Activated B cell treated with CpG ODN at 0.5 μM for 24 hours (primary cell): ENCODE measurements around the gene MRPL41. TPM values are rescaled to one million over a fixed set of nuclear protein-coding genes. Genes with fewer than 3 reads are reported as not detected.
"Not testable (repeated sequence)": the region's sequence is repeated elsewhere in the genome, so short reads cannot be mapped to it uniquely, and the experiment has no call there.

Experiments
- ATAC-seq: fragments of 200-7000 bp; cut with Tn5 transposase; one replicate; pipeline ENCODE4 v1.10.0; 2021; ENCODE audit warnings: low read depth, mild to moderate bottlenecking, moderate library complexity
- CTCF ChIA-PET: fragments of 350-600 bp; sonication (Branson Sonifier 250); formaldehyde crosslinking; loops from one replicate; lab custom pipeline; 2021; ENCODE audit warnings: antibody characterized with exemption; lab: Charles Lee
- POLR2A ChIA-PET: fragments of 350-600 bp; sonication (Branson Sonifier 250); formaldehyde crosslinking; loops from one replicate; lab custom pipeline; 2021; ENCODE audit warnings: antibody characterized with exemption; lab: Charles Lee
- DNase-seq: peaks from one replicate; pipeline ENCODE4 v3.0.0; 2022
- H3K27ac Mint-ChIP-seq: one replicate; pipeline ENCODE4 v1.8.0; 2020; ENCODE audit warnings: mixed read lengths
- H3K27me3 Mint-ChIP-seq: one replicate; pipeline ENCODE4 v1.8.0; 2021; ENCODE audit warnings: mixed read lengths
- H3K36me3 Mint-ChIP-seq: one replicate; pipeline ENCODE4 v1.8.0; 2021; ENCODE audit warnings: low read depth, mixed read lengths
- H3K4me1 Mint-ChIP-seq: one replicate; pipeline ENCODE4 v1.8.0; 2021; ENCODE audit warnings: mixed read lengths
- H3K4me3 Mint-ChIP-seq: one replicate; pipeline ENCODE4 v1.8.0; 2020; ENCODE audit warnings: mild to moderate bottlenecking, mixed read lengths
- H3K9me3 Mint-ChIP-seq: one replicate; pipeline ENCODE4 v1.8.0; 2020; ENCODE audit warnings: mixed read lengths
- CTCF ChIP-seq: fragments of 200-600 bp; IDR thresholded peaks from one replicate; pipeline ENCODE4 v1.8.0; 2022; ENCODE audit warnings: antibody characterized with exemption, mild to moderate bottlenecking
- intact Hi-C: fragments of 100-400 bp; cut with micrococcal nuclease; formaldehyde crosslinking; loops from one replicate; pipeline ENCODE4 v1.15.1; 2024
- total RNA-seq: library from RNA; stranded (reverse); gene quantifications from 2 replicates; pipeline ENCODE4 v1.2.3, GENCODE V29; 2022

The MRPL41 gene
- total RNA-seq, 1 donor from 2014 or later = 26.0 TPM

DNA sequence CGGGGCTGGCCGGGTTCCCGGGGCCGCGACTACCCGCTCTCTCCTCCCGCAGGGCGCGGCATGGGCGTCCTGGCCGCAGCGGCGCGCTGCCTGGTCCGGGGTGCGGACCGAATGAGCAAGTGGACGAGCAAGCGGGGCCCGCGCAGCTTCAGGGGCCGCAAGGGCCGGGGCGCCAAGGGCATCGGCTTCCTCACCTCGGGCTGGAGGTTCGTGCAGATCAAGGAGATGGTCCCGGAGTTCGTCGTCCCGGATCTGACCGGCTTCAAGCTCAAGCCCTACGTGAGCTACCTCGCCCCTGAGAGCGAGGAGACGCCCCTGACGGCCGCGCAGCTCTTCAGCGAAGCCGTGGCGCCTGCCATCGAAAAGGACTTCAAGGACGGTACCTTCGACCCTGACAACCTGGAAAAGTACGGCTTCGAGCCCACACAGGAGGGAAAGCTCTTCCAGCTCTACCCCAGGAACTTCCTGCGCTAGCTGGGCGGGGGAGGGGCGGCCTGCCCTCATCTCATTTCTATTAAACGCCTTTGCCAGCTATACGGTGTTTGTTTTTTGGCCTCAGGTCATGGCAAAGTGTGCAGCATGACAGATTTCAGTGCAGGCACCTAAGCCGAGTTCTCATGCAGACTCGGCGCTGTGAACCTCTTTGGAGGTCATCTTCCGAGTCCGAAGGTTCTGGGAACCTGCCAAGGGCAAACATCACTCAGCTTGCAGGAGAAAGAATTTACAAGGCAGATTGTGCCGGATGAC lies 516 bp downstream of the MRPL41 start:
- peak; percentile 2 for ATAC-seq

GRCh38 chr9:137553654-137554053 lies 2.0 kb downstream of the MRPL41 start:
- Mint-ChIP-seq H3K4me1 (peaks cover 23% of the 10 kb centered on the region), H3K36me3 (peaks cover 43% of the 10 kb centered on the region)
- CTCF ChIA-PET, H3K4me3 Mint-ChIP-seq, H3K9me3 Mint-ChIP-seq, H3K27me3 Mint-ChIP-seq, DNase-seq, H3K27ac Mint-ChIP-seq, ATAC-seq: not testable (repeated sequence)
- intact Hi-C loops = loop anchor here (5.0 to 10.0 kb wide), 3 partner anchors 39 to 759 kb away; partner anchors contain the start of genes CCDC183, MAN1B1, TMEM141 and ZMYND19
- POLR2A ChIA-PET = interaction anchor here (1.2 kb wide), 1 partner anchor 92 kb away, joined by 3 read pairs; no protein-coding TSS in a partner anchor

More for the DNA sequence above, 516 bp downstream of the MRPL41 start:
- peak overlapping the region; percentile 83 for H3K4me3 Mint-ChIP-seq
- intact Hi-C loops = loop anchor here (5.0 to 10.0 kb wide), 3 partner anchors 40 to 757 kb away; partner anchors contain the start of genes CCDC183, MAN1B1, TMEM141 and ZMYND19
- ChIA-PET POLR2A (interaction anchor here (0.6 to 3.9 kb wide), 11 partner anchors 17 to 1452 kb away, joined by 3 to 12 read pairs (median 5); partner anchors contain the start of genes DPH7, EHMT1, TUBB4B and ZMYND19), CTCF (interaction anchor here (1.0 to 1.4 kb wide), 3 partner anchors 17 to 27 kb away, joined by 3 to 5 read pairs (median 4); no protein-coding TSS in a partner anchor)
- no peaks in the 10 kb centered on the region for H3K27me3 Mint-ChIP-seq
- H3K27ac Mint-ChIP-seq = peak overlapping the region; percentile 79
- no peaks in the 10 kb centered on the region for H3K9me3 Mint-ChIP-seq
- H3K36me3 Mint-ChIP-seq = peaks cover 34% of the 10 kb centered on the region
- no peak for DNase-seq
- no peak for TF ChIP-seq CTCF
- H3K4me1 Mint-ChIP-seq = peaks cover 34% of the 10 kb centered on the region

GRCh38 chr9:137554349-137554748 lies 2.7 kb downstream of the MRPL41 start:
- intact Hi-C loops = loop anchor here (5.0 to 10.0 kb wide), 3 partner anchors 38 to 760 kb away; partner anchors contain the start of genes CCDC183, MAN1B1, TMEM141 and ZMYND19
- H3K36me3 Mint-ChIP-seq = peaks cover 43% of the 10 kb centered on the region
- H3K27me3 Mint-ChIP-seq = no peaks in the 10 kb centered on the region
- peak overlapping the region; percentile 44 for H3K27ac Mint-ChIP-seq
- TF ChIP-seq CTCF = no peak
- no peaks in the 10 kb centered on the region for H3K9me3 Mint-ChIP-seq
- CTCF ChIA-PET = no interaction called here
- ATAC-seq = no peak
- peaks cover 16% of the 10 kb centered on the region for H3K4me1 Mint-ChIP-seq
- POLR2A ChIA-PET = interaction anchor here (1.2 kb wide), 1 partner anchor 93 kb away, joined by 3 read pairs; no protein-coding TSS in a partner anchor
- no peak overlapping the region for H3K4me3 Mint-ChIP-seq
- DNase-seq = no peak

DNA sequence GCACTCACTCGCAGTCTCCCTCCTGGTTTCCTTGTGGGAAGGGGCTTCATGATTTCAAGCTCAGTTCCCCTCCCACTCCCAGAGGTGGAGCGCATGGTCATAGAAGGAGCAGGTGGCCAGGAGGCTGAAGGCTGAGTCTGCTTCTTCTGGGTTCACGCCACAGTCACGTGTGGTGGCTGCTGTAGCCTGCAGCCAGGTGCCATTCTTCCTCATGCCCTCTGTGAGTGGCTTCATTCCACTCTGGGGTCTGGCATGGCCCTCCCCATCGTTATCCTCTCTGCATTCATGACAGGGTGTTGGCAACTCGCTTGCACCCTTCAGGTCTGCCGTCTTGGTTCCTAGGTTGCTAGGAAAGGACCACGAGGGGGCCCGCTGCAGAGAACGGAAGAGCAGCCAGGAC lies 3.5 kb downstream of the MRPL41 start:
- Mint-ChIP-seq H3K4me1 (peaks cover 8% of the 10 kb centered on the region), H3K27me3 (no peaks in the 10 kb centered on the region), H3K36me3 (peaks cover 51% of the 10 kb centered on the region), H3K9me3 (no peaks in the 10 kb centered on the region), H3K27ac (no peak overlapping the region), H3K4me3 (no peak overlapping the region)
- no peak for TF ChIP-seq CTCF
- intact Hi-C loops = loop anchor here (10.0 kb wide), 1 partner anchor 760 kb away; the partner anchor contains the start of genes CCDC183 and TMEM141
- no peak for DNase-seq
- ChIA-PET CTCF (no interaction called here), POLR2A (no interaction called here)
- ATAC-seq = no peak

DNA sequence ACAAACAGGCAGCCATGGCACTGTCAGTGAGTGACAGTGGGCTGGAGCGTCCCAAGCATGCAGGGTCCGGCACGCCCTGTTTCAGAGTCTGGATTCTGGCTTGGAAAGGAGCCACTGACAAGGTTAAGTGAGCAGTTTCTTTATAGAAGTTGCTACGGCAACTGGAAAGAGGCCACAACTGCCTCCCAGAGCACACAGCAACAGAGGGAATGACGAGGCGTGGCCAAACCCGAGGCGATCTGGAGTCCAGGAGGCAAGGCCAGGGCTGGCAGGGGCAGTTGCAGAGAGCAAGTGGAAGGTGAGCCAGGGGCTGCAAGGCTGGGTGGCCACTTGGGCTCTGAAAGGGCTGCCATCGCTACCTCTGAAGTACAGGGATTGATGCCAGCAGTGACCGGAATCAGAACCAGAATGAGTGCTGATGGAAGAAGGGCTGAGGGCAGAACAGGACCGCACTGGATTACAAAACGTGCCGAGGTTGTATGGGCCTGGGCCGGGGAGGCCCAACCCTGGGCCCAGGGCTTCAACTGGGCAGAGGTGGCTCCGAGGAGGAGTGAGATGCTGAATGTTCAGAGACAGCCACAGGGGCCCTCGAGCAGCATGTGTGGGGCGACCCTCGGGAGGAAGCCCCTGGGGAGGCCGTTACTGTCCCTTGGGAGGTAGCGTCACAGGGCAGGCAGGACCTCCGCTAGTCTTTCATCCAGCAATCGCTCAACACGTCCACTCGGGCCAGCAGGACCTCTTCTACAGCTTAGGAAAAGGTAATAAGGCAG lies 4.6 kb downstream of the MRPL41 start:
- TF ChIP-seq CTCF = no peak
- H3K27me3 Mint-ChIP-seq = no peaks in the 10 kb centered on the region
- no peak overlapping the region for H3K4me3 Mint-ChIP-seq
- POLR2A ChIA-PET = no interaction called here
- DNase-seq = no peak
- CTCF ChIA-PET = no interaction called here
- no peak overlapping the region for H3K27ac Mint-ChIP-seq
- intact Hi-C loops = loop anchor here (10.0 kb wide), 1 partner anchor 761 kb away; the partner anchor contains the start of genes CCDC183 and TMEM141
- peaks cover 6% of the 10 kb centered on the region for H3K4me1 Mint-ChIP-seq
- peaks cover 55% of the 10 kb centered on the region for H3K36me3 Mint-ChIP-seq
- ATAC-seq = no peak
- H3K9me3 Mint-ChIP-seq = no peaks in the 10 kb centered on the region
